Ishikawa (cell line): ENCODE data around the gene NPAS3.

ENCODE experiments used
- EP300 ChIP-seq: IDR thresholded peaks from 2 replicates; pipeline ENCODE4 v1.6.1; 2012; ENCODE audit warnings: borderline replicate concordance
- USF1 ChIP-seq: IDR thresholded peaks from 2 replicates; pipeline ENCODE4 v1.6.1; 2012

- TF ChIP-seq USF1 = no peak
- no peak for TF ChIP-seq EP300
These were observed 569.7 kb downstream of the NPAS3 start for GRCh38 chr14:33508126-33509062.
